ENCODE results near the gene KCNK4. TPM values are rescaled to one million over a fixed set of nuclear protein-coding genes. Genes with fewer than 3 reads are reported as not detected.

KCNK4 gene
- total and polyA plus RNA-seq, 4 donors, result 0.09 TPM; not detected in 3

DNA sequence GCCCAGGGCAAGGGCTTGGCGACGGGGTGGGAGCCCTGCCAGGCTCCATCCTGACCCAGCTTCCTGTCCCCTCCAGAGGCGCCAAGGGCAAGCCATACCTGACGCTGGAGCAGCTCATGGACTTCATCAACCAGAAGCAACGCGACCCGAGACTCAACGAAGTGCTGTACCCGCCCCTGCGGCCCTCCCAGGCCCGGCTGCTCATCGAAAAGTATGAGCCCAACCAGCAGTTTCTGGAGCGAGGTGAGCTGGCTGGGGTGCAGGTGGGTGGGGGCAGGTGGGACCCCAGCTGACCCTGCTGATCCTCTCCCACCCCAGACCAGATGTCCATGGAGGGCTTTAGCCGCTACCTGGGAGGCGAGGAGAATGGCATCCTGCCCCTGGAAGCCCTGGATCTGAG is 34.8 kb upstream of the KCNK4 start:
- ATAC-seq (ENCODE audit: insufficient read depth, low FRiP score) (no peak), DNase-seq (no peak)
- 90 to 93% methylated on average over 14 to 15 of the region's 15 CpGs for WGBS, 2 donors
- TF ChIP-seq, protein P1, sequence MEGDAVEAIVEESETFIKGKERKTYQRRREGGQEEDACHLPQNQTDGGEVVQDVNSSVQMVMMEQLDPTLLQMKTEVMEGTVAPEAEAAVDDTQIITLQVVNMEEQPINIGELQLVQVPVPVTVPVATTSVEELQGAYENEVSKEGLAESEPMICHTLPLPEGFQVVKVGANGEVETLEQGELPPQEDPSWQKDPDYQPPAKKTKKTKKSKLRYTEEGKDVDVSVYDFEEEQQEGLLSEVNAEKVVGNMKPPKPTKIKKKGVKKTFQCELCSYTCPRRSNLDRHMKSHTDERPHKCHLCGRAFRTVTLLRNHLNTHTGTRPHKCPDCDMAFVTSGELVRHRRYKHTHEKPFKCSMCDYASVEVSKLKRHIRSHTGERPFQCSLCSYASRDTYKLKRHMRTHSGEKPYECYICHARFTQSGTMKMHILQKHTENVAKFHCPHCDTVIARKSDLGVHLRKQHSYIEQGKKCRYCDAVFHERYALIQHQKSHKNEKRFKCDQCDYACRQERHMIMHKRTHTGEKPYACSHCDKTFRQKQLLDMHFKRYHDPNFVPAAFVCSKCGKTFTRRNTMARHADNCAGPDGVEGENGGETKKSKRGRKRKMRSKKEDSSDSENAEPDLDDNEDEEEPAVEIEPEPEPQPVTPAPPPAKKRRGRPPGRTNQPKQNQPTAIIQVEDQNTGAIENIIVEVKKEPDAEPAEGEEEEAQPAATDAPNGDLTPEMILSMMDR (IDR thresholded peaks at IDR 0.05; ENCODE audit: control extremely low read depth, extremely low read depth), result no peak
- Histone ChIP-seq H3K36me3 (ENCODE audit: control insufficient read depth in 4 of 4, insufficient read depth in 4 of 4, low read length in 4 of 4) (peaks cover 0 to 51% (median 15%) of the 10 kb centered on the region in 4 donors), H3K27ac (ENCODE audit: low read depth in 1 of 2, low read length in 1 of 2) (no peak overlapping the region), H3K4me1 (ENCODE audit: control insufficient read depth in 5 of 5, insufficient read depth in 5 of 5, low read length in 5 of 5) (peaks cover 0 to 12% (median 9%) of the 10 kb centered on the region in 5 donors), H3K4me3 (no peak overlapping the region), H3K9ac (ENCODE audit: insufficient read depth in 1 of 2, low read length in 2 of 2) (no peak overlapping the region), H3K9me3 (ENCODE audit: control insufficient read depth in 4 of 4, insufficient read depth in 3 of 4, low read length in 3 of 4) (no peaks in the 10 kb centered on the region), H3K27me3 (ENCODE audit: control insufficient read depth in 3 of 3, insufficient read depth in 3 of 3, low read length in 2 of 3) (no peaks in the 10 kb centered on the region)

DNA sequence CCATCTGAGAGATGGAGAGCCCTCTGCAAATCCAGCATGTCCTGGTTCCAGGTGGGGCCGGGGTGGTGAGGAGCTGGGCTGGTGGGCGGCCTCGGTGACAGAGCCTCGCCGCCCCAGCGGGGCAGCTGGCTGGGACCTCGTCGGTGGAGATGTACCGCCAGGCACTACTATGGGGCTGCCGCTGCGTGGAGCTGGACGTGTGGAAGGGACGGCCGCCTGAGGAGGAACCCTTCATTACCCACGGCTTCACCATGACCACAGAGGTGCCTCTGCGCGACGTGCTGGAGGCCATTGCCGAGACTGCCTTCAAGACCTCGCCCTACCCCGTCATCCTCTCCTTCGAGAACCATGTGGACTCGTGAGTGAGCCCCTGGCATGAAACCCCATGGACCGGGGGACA is 32.7 kb upstream of the KCNK4 start:
- 90 to 94% methylated on average over 24 of the region's 24 CpGs for WGBS, 2 donors
- Histone ChIP-seq H3K9ac (ENCODE audit: insufficient read depth in 1 of 2, low read length in 2 of 2) (no peak overlapping the region), H3K4me1 (ENCODE audit: control insufficient read depth in 5 of 5, insufficient read depth in 5 of 5, low read length in 5 of 5) (no peaks in the 10 kb centered on the region), H3K36me3 (ENCODE audit: control insufficient read depth in 4 of 4, insufficient read depth in 4 of 4, low read length in 4 of 4) (peaks cover 0 to 71% (median 15%) of the 10 kb centered on the region in 4 donors), H3K27ac (ENCODE audit: low read depth in 1 of 2, low read length in 1 of 2) (no peak overlapping the region), H3K4me3 (no peak overlapping the region), H3K9me3 (ENCODE audit: control insufficient read depth in 4 of 4, insufficient read depth in 3 of 4, low read length in 3 of 4) (no peaks in the 10 kb centered on the region), H3K27me3 (ENCODE audit: control insufficient read depth in 3 of 3, insufficient read depth in 3 of 3, low read length in 2 of 3) (no peaks in the 10 kb centered on the region)
- ATAC-seq (ENCODE audit: insufficient read depth, low FRiP score) (no peak), DNase-seq (no peak)
- TF ChIP-seq, protein P1 (IDR thresholded peaks at IDR 0.05; ENCODE audit: control extremely low read depth, extremely low read depth), result no peak

DNA sequence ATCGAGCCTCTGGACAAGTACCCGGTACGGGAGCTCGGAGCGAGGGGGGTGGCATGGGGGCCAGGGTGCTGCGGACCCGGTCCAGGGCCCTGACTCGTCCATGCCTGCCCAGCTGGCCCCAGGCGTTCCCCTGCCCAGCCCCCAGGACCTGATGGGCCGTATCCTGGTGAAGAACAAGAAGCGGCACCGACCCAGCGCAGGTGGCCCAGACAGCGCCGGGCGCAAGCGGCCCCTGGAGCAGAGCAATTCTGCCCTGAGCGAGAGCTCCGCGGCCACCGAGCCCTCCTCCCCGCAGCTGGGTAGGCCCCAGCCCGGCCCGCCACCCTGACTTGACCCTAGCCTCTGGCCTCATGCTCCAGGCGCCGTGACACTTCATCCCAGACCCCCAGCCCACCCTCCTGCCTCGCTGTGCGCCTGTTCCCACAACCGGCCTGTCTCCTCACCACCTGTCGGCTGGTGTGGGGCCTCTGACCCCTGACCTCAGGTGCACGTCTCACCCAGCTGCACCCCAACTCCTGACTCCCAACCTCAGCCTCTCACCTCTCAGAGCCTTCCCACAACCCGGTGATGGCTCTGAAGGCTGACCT is 32.1 kb upstream of the KCNK4 start:
- H3K4me3 ChIP-seq, result no peak overlapping the region
- no peak for DNase-seq
- TF ChIP-seq, protein P1 (IDR thresholded peaks at IDR 0.05; ENCODE audit: control extremely low read depth, extremely low read depth), result no peak
- H3K36me3 ChIP-seq (ENCODE audit: control insufficient read depth in 4 of 4, insufficient read depth in 4 of 4, low read length in 4 of 4), result peaks cover 0 to 78% (median 16%) of the 10 kb centered on the region in 4 donors
- 93 to 96% methylated on average over 31 to 32 of the region's 32 CpGs for WGBS, 2 donors
- H3K4me1 ChIP-seq (ENCODE audit: control insufficient read depth in 5 of 5, insufficient read depth in 5 of 5, low read length in 5 of 5), result no peaks in the 10 kb centered on the region
- no peak overlapping the region for H3K9ac ChIP-seq (ENCODE audit: insufficient read depth in 1 of 2, low read length in 2 of 2)
- H3K9me3 ChIP-seq (ENCODE audit: control insufficient read depth in 4 of 4, insufficient read depth in 3 of 4, low read length in 3 of 4), result no peaks in the 10 kb centered on the region
- ATAC-seq (ENCODE audit: insufficient read depth, low FRiP score), result no peak
- no peak overlapping the region for H3K27ac ChIP-seq (ENCODE audit: low read depth in 1 of 2, low read length in 1 of 2)
- H3K27me3 ChIP-seq (ENCODE audit: control insufficient read depth in 3 of 3, insufficient read depth in 3 of 3, low read length in 2 of 3), result no peaks in the 10 kb centered on the region

Data from lung (tissue), 12 donors.